HepG2 (cell line): Measurements from ENCODE around the gene WDR70. TPM values are rescaled to one million over a fixed set of nuclear protein-coding genes. Genes with fewer than 3 reads are reported as not detected.

Experiments
- ATM ChIP-seq: fragments of 450-650 bp; IDR thresholded peaks from 2 replicates; pipeline ENCODE4 v1.7.1; 2017; ENCODE audit warnings: mild to moderate bottlenecking, borderline replicate concordance
- BCL6 ChIP-seq: IDR thresholded peaks from 2 replicates; pipeline ENCODE4 v1.6.1; 2016; ENCODE audit warnings: missing genetic modification reagents, missing compliant biosample characterization
- CREB1 ChIP-seq, 2 experiments: fragments of 450-650 bp in 1 of 2; IDR thresholded peaks; 2 replicates each; pipeline ENCODE4 v1.6.1; 2016 to 2017; ENCODE audit warnings: control low read depth in 1 of 2, mild to moderate bottlenecking in 1 of 2, missing compliant biosample characterization in 1 of 2, missing genetic modification characterization in 1 of 2
- CREM ChIP-seq, 2 experiments: sonication (generic) in 1 of 2; formaldehyde crosslinking in 1 of 2; IDR thresholded peaks; 2 replicates each; pipeline versions ENCODE4 v1.4.0 to v1.6.1; 2016 to 2020; ENCODE audit warnings: antibody characterized with exemption in 1 of 2, mild to moderate bottlenecking in 1 of 2, missing genetic modification reagents in 1 of 2
- DNMT1 ChIP-seq: sonication (generic); formaldehyde crosslinking; IDR thresholded peaks from 2 replicates; pipeline ENCODE4 v1.5.1; 2020; ENCODE audit warnings: mild to moderate bottlenecking, missing genetic modification reagents
- E2F1 ChIP-seq: sonication (generic); formaldehyde crosslinking; IDR thresholded peaks from 2 replicates; pipeline ENCODE4 v1.5.0; 2020; ENCODE audit warnings: missing genetic modification reagents
- ETV5 ChIP-seq: IDR thresholded peaks from 2 replicates; pipeline ENCODE4 v1.6.1; 2018; ENCODE audit warnings: missing biosample characterization, missing genetic modification reagents, inconsistent platforms, borderline replicate concordance
- FOXP4 ChIP-seq: sonication (generic); formaldehyde crosslinking; IDR thresholded peaks from 2 replicates; pipeline ENCODE4 v1.4.0; 2020; ENCODE audit warnings: missing genetic modification reagents
- HMGXB3 ChIP-seq: sonication (generic); formaldehyde crosslinking; IDR thresholded peaks from 2 replicates; pipeline ENCODE4 v1.4.0; 2020; ENCODE audit warnings: missing genetic modification reagents, borderline replicate concordance
- JUN ChIP-seq: sonication (generic); formaldehyde crosslinking; IDR thresholded peaks from 2 replicates; pipeline ENCODE4 v1.4.0; 2020; ENCODE audit warnings: mild to moderate bottlenecking, missing genetic modification reagents
- RAD21 ChIP-seq: fragments of 450-650 bp; formaldehyde crosslinking; IDR thresholded peaks from 2 replicates; pipeline ENCODE4 v1.5.0; 2020; ENCODE audit warnings: mild to moderate bottlenecking
- RBFOX2 ChIP-seq: fragments of 200-400 bp; formaldehyde crosslinking; IDR thresholded peaks from 2 replicates; pipeline ENCODE4 v1.6.1; 2017; ENCODE audit warnings: low read depth, mild to moderate bottlenecking, low read length
- RBM39 ChIP-seq: fragments of 200-400 bp; formaldehyde crosslinking; IDR thresholded peaks from one replicate; pipeline ENCODE4 v1.6.1; 2018; ENCODE audit warnings: antibody characterized with exemption, mild to moderate bottlenecking, low read depth, low read length; ENCODE audit not compliant: poor library complexity, severe bottlenecking
- SMAD3 ChIP-seq: sonication (generic); formaldehyde crosslinking; IDR thresholded peaks from 2 replicates; pipeline ENCODE4 v1.4.0; 2020; ENCODE audit warnings: missing genetic modification reagents
- SP1 ChIP-seq, 2 experiments: fragments of 450-650 bp in 1 of 2; sonication (generic) in 1 of 2; formaldehyde crosslinking in 1 of 2; IDR thresholded peaks; 2 replicates each; pipeline versions ENCODE4 v1.4.0 to v1.6.1; 2016 to 2020; ENCODE audit warnings: missing genetic modification reagents in 1 of 2
- XRCC5 ChIP-seq: fragments of 200-400 bp; formaldehyde crosslinking; optimal IDR thresholded peaks from 2 replicates; pipeline ENCODE3; 2017; ENCODE audit warnings: mild to moderate bottlenecking, low read length
- ZBTB21 ChIP-seq: sonication (generic); formaldehyde crosslinking; IDR thresholded peaks from 2 replicates; pipeline ENCODE4 v1.4.0; 2020; ENCODE audit warnings: missing genetic modification reagents
- ZNF263 ChIP-seq: sonication (generic); formaldehyde crosslinking; IDR thresholded peaks from 2 replicates; pipeline ENCODE4 v1.4.0; 2020; ENCODE audit warnings: missing genetic modification reagents
- ZNF441 ChIP-seq: sonication (generic); formaldehyde crosslinking; IDR thresholded peaks from 2 replicates; pipeline ENCODE4 v1.7.0; 2021; ENCODE audit warnings: missing genetic modification reagents, borderline replicate concordance
- ZNF549 ChIP-seq: sonication (generic); formaldehyde crosslinking; IDR thresholded peaks from 2 replicates; pipeline ENCODE4 v1.5.0; 2020; ENCODE audit warnings: missing genetic modification reagents
- ZNF788 ChIP-seq: sonication (generic); formaldehyde crosslinking; IDR thresholded peaks from 2 replicates; pipeline ENCODE4 v1.5.0; 2020; ENCODE audit warnings: mild to moderate bottlenecking, missing genetic modification reagents, borderline replicate concordance
- polyA plus RNA-seq, 8 experiments: library from polyadenylated mRNA; depleted of rRNA in 3 of 8; stranded (reverse) in 7 of 8; unstranded in 1 of 8; fragments of >200 nt; fragmentation: Illumina TruSeq in 4 of 8; extraction: Trizol in 4 of 8; gene quantifications; 2 replicates each; pipeline versions ENCODE4 v1.2.1 to v1.2.3, GENCODE V29; 2011 to 2016; ENCODE audit warnings: low read depth in 4 of 8, missing spikeins in 1 of 8, mixed read lengths in 1 of 8; ENCODE audit not compliant: insufficient read depth in 1 of 8
- total RNA-seq, 5 experiments: library from RNA; depleted of rRNA; stranded (reverse); fragments of >200 nt; fragmentation: Illumina TruSeq; extraction: Trizol; gene quantifications; 2 replicates each; pipeline ENCODE4 v1.2.3, GENCODE V29; 2016; ENCODE audit warnings: low read depth in 1 of 5

Gene WDR70
- total and polyA plus RNA-seq, 2 of the 13 experiments (the other 11 are each of a cell fraction or from before 2014, with no cell fraction given), result 14.6 to 30.6 TPM

GRCh38 chr5:37370864-37371726, 8.0 kb upstream of the WDR70 start, which contains the start of gene NUP155 (continued):
- peak; percentile 84 for TF ChIP-seq ZNF263 (CRISPR knock-in tag)
- peak; percentile 99 for TF ChIP-seq CREM (IDR thresholded peaks at IDR 0.05)
- peak; percentile 92 for TF ChIP-seq CREM (CRISPR knock-in tag; IDR thresholded peaks at IDR 0.05)
- peak; percentile 62 for TF ChIP-seq XRCC5
- no peak for TF ChIP-seq ZNF441 (CRISPR knock-in tag)
- peak; percentile 93; the same call in 1 of the 2 replicates for TF ChIP-seq ZNF788
- no peak for TF ChIP-seq ZNF549 (CRISPR knock-in tag)
- TF ChIP-seq RBFOX2, result peak; percentile 72
- no peak for TF ChIP-seq JUN (CRISPR knock-in tag)
- peak; percentile 34; the same call in 1 of the 2 replicates for TF ChIP-seq FOXP4
- peak; percentile 20; the same call in 1 of the 2 replicates for TF ChIP-seq BCL6 (CRISPR knock-in tag)
- no peak for TF ChIP-seq SP1 (IDR thresholded peaks at IDR 0.05)
- TF ChIP-seq SP1 (CRISPR knock-in tag; IDR thresholded peaks at IDR 0.05), result peak; percentile 76
- TF ChIP-seq CREB1 (IDR thresholded peaks at IDR 0.05), result peak; percentile 95
- peak; percentile 100 for TF ChIP-seq CREB1 (CRISPR knock-in tag; IDR thresholded peaks at IDR 0.05)
- TF ChIP-seq HMGXB3 (CRISPR knock-in tag), result no peak; the same call in 1 of the 2 replicates
- TF ChIP-seq ZBTB21, result peak; percentile 57; the same call in 1 of the 2 replicates
- TF ChIP-seq SMAD3 (CRISPR knock-in tag), result peak; percentile 36; the same call in 1 of the 2 replicates
- TF ChIP-seq ETV5 (CRISPR knock-in tag), result peak; percentile 38; the same call in 1 of the 2 replicates
- TF ChIP-seq DNMT1, result no peak
- TF ChIP-seq RBM39, result no peak
- no peak for TF ChIP-seq ATM
- no peak for TF ChIP-seq RAD21
- peak; percentile 98 for TF ChIP-seq E2F1 (CRISPR knock-in tag)
